A549 (cell line): ENCODE measurements around the gene GGNBP2. TPM values are rescaled to one million over a fixed set of nuclear protein-coding genes. Genes with fewer than 3 reads are reported as not detected.

Experiments used
- CBX8 ChIP-seq: fragments of 200-600 bp; sonication (generic); IDR thresholded peaks from 2 replicates; pipeline ENCODE4 v1.6.1; 2016
- CTCF ChIP-seq: fragments of >200 bp; sonication (Bioruptor Twin); formaldehyde crosslinking; IDR thresholded peaks from 3 replicates; pipeline ENCODE4 v1.5.1; 2016
- E2F6 ChIP-seq: IDR thresholded peaks from 2 replicates; pipeline ENCODE4 v1.6.1; 2012; ENCODE audit warnings: low read depth, borderline replicate concordance
- EHMT2 ChIP-seq: fragments of 200-600 bp; sonication (generic); IDR thresholded peaks from 2 replicates; pipeline ENCODE4 v1.6.1; 2016; ENCODE audit warnings: antibody characterized with exemption, low read depth, mild to moderate bottlenecking, moderate library complexity
- ESRRA ChIP-seq: fragments of 150-350 bp; IDR thresholded peaks from 2 replicates; pipeline ENCODE4 v1.6.1; 2014; ENCODE audit warnings: mild to moderate bottlenecking, low read length, borderline replicate concordance
- FOSL2 ChIP-seq, 2 experiments: fragments of 450-650 bp in 1 of 2; fragments of >200 bp in 1 of 2; sonication (Bioruptor Twin) in 1 of 2; formaldehyde crosslinking; IDR thresholded peaks; 2 replicates each; pipeline versions ENCODE4 v1.5.0 to v1.6.1; 2016 to 2020; ENCODE audit warnings: mild to moderate bottlenecking in 1 of 2, moderate library complexity in 1 of 2
- FOXS1 ChIP-seq: fragments of 250-450 bp; sonication (Bioruptor Pico); IDR thresholded peaks from 2 replicates; pipeline ENCODE4 v1.5.0; 2020; ENCODE audit warnings: mild to moderate bottlenecking, moderate library complexity
- HOXA7 ChIP-seq: fragments of 250-450 bp; sonication (Bioruptor Pico); IDR thresholded peaks from 2 replicates; pipeline ENCODE4 v1.5.0; 2020; ENCODE audit warnings: mild to moderate bottlenecking, moderate library complexity
- HOXB13 ChIP-seq: fragments of 250-450 bp; sonication (Bioruptor Pico); IDR thresholded peaks from 2 replicates; pipeline ENCODE4 v1.5.0; 2020; ENCODE audit warnings: low read depth, mild to moderate bottlenecking, moderate library complexity
- HOXB5 ChIP-seq: fragments of 250-450 bp; sonication (Bioruptor Pico); IDR thresholded peaks from 2 replicates; pipeline ENCODE4 v1.5.0; 2020; ENCODE audit warnings: mild to moderate bottlenecking, moderate library complexity
- JUN ChIP-seq, 2 experiments: fragments of >200 bp; sonication (Bioruptor Twin); formaldehyde crosslinking; IDR thresholded peaks; 2 replicates in 1 of 2; 3 replicates in 1 of 2; pipeline ENCODE4 v1.6.1; 2016 to 2017
- MAFK ChIP-seq: fragments of 450-650 bp; IDR thresholded peaks from 2 replicates; pipeline ENCODE4 v1.6.1; 2014; ENCODE audit not compliant: partially characterized antibody
- MAX ChIP-seq: IDR thresholded peaks from 2 replicates; pipeline ENCODE4 v1.6.1; 2012
- MAZ ChIP-seq: fragments of 150-350 bp; IDR thresholded peaks from 2 replicates; pipeline ENCODE4 v1.6.1; 2014; ENCODE audit warnings: antibody characterized with exemption, low read depth, low read length, borderline replicate concordance
- MYC ChIP-seq: IDR thresholded peaks from 2 replicates; pipeline ENCODE4 v1.6.1; 2012; ENCODE audit warnings: mild to moderate bottlenecking, inconsistent platforms, low read length, improper control_type of control experiment, borderline replicate concordance
- NR3C1 ChIP-seq: fragments of >200 bp; sonication (Bioruptor Twin); formaldehyde crosslinking; IDR thresholded peaks from 3 replicates; pipeline ENCODE4 v1.6.1; 2017
- PBX3 ChIP-seq: IDR thresholded peaks from 2 replicates; pipeline ENCODE4 v1.6.1; 2012
- PHF8 ChIP-seq: fragments of 200-600 bp; sonication (generic); IDR thresholded peaks from 2 replicates; pipeline ENCODE4 v1.6.1; 2016; ENCODE audit warnings: low read depth, mild to moderate bottlenecking, antibody characterized with exemption, moderate library complexity, borderline replicate concordance
- POLR2A ChIP-seq: IDR thresholded peaks from 2 replicates; pipeline ENCODE4 v1.6.1; 2012; ENCODE audit warnings: mild to moderate bottlenecking, low read length
- POLR2AphosphoS2 ChIP-seq: conservative IDR thresholded peaks from 2 replicates; pipeline ENCODE4 v1.6.1; 2012; ENCODE audit warnings: low read length, improper control_type of control experiment, inconsistent platforms
- RCOR1 ChIP-seq: fragments of 150-350 bp; IDR thresholded peaks from 2 replicates; pipeline ENCODE4 v1.6.1; 2014; ENCODE audit warnings: antibody characterized with exemption, low read length, low read depth
- REST ChIP-seq: fragments of 200-600 bp; sonication (generic); IDR thresholded peaks from 2 replicates; pipeline ENCODE4 v1.6.1; 2016; ENCODE audit warnings: antibody characterized with exemption, mild to moderate bottlenecking, moderate library complexity
- RFX5 ChIP-seq: fragments of 450-650 bp; IDR thresholded peaks from 2 replicates; pipeline ENCODE4 v1.7.1; 2014; ENCODE audit warnings: antibody characterized with exemption, mild to moderate bottlenecking, moderate library complexity
- RNF2 ChIP-seq: fragments of 200-600 bp; sonication (generic); IDR thresholded peaks from 2 replicates; pipeline ENCODE4 v1.6.1; 2016; ENCODE audit warnings: low read depth, mild to moderate bottlenecking, antibody characterized with exemption, moderate library complexity, borderline replicate concordance
- TFCP2L1 ChIP-seq: fragments of 250-450 bp; sonication (Bioruptor Pico); IDR thresholded peaks from 2 replicates; pipeline ENCODE4 v1.5.0; 2021; ENCODE audit warnings: mild to moderate bottlenecking
- TP53 ChIP-seq: fragments of 250-450 bp; sonication (Bioruptor Pico); IDR thresholded peaks from 2 replicates; pipeline ENCODE4 v1.5.0; 2021; ENCODE audit warnings: mild to moderate bottlenecking, moderate library complexity
- USF2 ChIP-seq: fragments of 450-650 bp; IDR thresholded peaks from 2 replicates; pipeline ENCODE4 v1.6.1; 2014; ENCODE audit warnings: antibody characterized with exemption
- ZFP36 ChIP-seq: fragments of 450-650 bp; IDR thresholded peaks from 2 replicates; pipeline ENCODE4 v1.6.1; 2014; ENCODE audit warnings: borderline replicate concordance; ENCODE audit not compliant: partially characterized antibody
- ZNF302 ChIP-seq: fragments of 250-450 bp; sonication (Bioruptor Pico); IDR thresholded peaks from 2 replicates; pipeline ENCODE4 v1.9.0; 2021; ENCODE audit warnings: inconsistent platforms, mild to moderate bottlenecking, moderate library complexity
- polyA plus RNA-seq, 4 experiments: library from polyadenylated mRNA; depleted of rRNA in 3 of 4; stranded (reverse); fragments of >200 nt; fragmentation: RNase III in 1 of 4; extraction: RNeasy Plus Mini Kit Qiagen cat#74134 plus additional on column Dnase treatment in 1 of 4; gene quantifications; 2 replicates in 3 of 4; 3 replicates in 1 of 4; pipeline ENCODE4 v1.2.3, GENCODE V29; 2011 to 2017

The GGNBP2 gene
- polyA plus RNA-seq, 2 of the 4 experiments (the other 2 are of a cell fraction) = 83.7 to 144 TPM

GRCh38 chr17:36629252-36629847 is 84.6 kb downstream of the GGNBP2 start (continued):
- no peak for TF ChIP-seq HOXB13
- TF ChIP-seq MAZ = no peak
- no peak for TF ChIP-seq MAFK
- TF ChIP-seq MYC = peak; percentile 86; the same call in 1 of the 2 replicates
- TF ChIP-seq ESRRA = no peak
- TF ChIP-seq RCOR1 = no peak
- no peak for TF ChIP-seq JUN (IDR thresholded peaks at IDR 0.05)
- TF ChIP-seq PBX3 = no peak
- no peak for TF ChIP-seq FOSL2 (IDR thresholded peaks at IDR 0.05)
- no peak for TF ChIP-seq FOSL2 (CRISPR knock-in tag; IDR thresholded peaks at IDR 0.05)
- TF ChIP-seq TFCP2L1 (CRISPR knock-in tag) = no peak
- TF ChIP-seq E2F6 = no peak
- TF ChIP-seq CBX8 = no peak
- TF ChIP-seq TP53 (CRISPR knock-in tag) = no peak
- TF ChIP-seq ZFP36 = no peak
- no peak for TF ChIP-seq RNF2
- TF ChIP-seq USF2 = no peak
- TF ChIP-seq FOXS1 = no peak
- TF ChIP-seq POLR2AphosphoS2 = no peak
- no peak for TF ChIP-seq HOXA7 (CRISPR knock-in tag)
- no peak for TF ChIP-seq POLR2A
- TF ChIP-seq ZNF302 (CRISPR knock-in tag) = no peak
- no peak for TF ChIP-seq HOXB5 (CRISPR knock-in tag)
- no peak for TF ChIP-seq RFX5
- peak; percentile 96 for TF ChIP-seq CTCF
- no peak for TF ChIP-seq NR3C1
- peak; percentile 78 for TF ChIP-seq MAX
- no peak for TF ChIP-seq PHF8
- no peak for TF ChIP-seq REST
- no peak for TF ChIP-seq EHMT2
